Hepatocyte (in vitro differentiated cells): ENCODE data around the gene PLCD1. TPM values are rescaled to one million over a fixed set of nuclear protein-coding genes. Genes with fewer than 3 reads are reported as not detected.

Source experiments
- DNase-seq: peaks from one replicate; pipeline ENCODE4 v3.0.0-alpha.2; 2016; ENCODE audit warnings: low spot score
- H2AFZ ChIP-seq: fragments of 200-600 bp; sonication (generic); 2 replicates; pipeline ENCODE4 v1.6.0; 2016; ENCODE audit warnings: antibody characterized with exemption, mild to moderate bottlenecking
- H3K27ac ChIP-seq: fragments of 200-600 bp; sonication (generic); 2 replicates; pipeline ENCODE4 v1.5.1; 2016; ENCODE audit warnings: mild to moderate bottlenecking
- H3K27me3 ChIP-seq: fragments of 200-600 bp; sonication (generic); 2 replicates; pipeline ENCODE4 v1.6.1; 2016
- H3K36me3 ChIP-seq: fragments of 200-600 bp; sonication (generic); replicated peaks from 2 replicates; pipeline ENCODE4 v1.5.1; 2016; ENCODE audit warnings: low read depth; ENCODE audit not compliant: insufficient read depth
- H3K4me1 ChIP-seq: fragments of 200-600 bp; sonication (generic); 2 replicates; pipeline ENCODE4 v1.5.1; 2016; ENCODE audit warnings: mild to moderate bottlenecking, moderate library complexity; ENCODE audit not compliant: insufficient read depth
- H3K4me2 ChIP-seq: fragments of 200-600 bp; sonication (generic); 2 replicates; pipeline ENCODE4 v1.6.0; 2016
- H3K4me3 ChIP-seq: fragments of 200-600 bp; sonication (generic); 2 replicates; pipeline ENCODE4 v1.5.1; 2016; ENCODE audit warnings: mild to moderate bottlenecking
- H3K79me2 ChIP-seq: fragments of 200-600 bp; sonication (generic); 2 replicates; pipeline ENCODE4 v1.6.0; 2017; ENCODE audit warnings: mild to moderate bottlenecking
- H3K9me2 ChIP-seq: fragments of 200-600 bp; sonication (generic); replicated peaks from 2 replicates; pipeline ENCODE4 v1.6.0; 2017; ENCODE audit warnings: mild to moderate bottlenecking; ENCODE audit not compliant: insufficient read depth
- H3K9me3 ChIP-seq: fragments of 200-600 bp; sonication (generic); 2 replicates; pipeline ENCODE4 v1.5.1; 2016; ENCODE audit warnings: low read depth, mild to moderate bottlenecking
- H4K20me1 ChIP-seq: fragments of 200-600 bp; sonication (generic); 2 replicates; pipeline ENCODE4 v1.6.0; 2016; ENCODE audit warnings: mild to moderate bottlenecking; ENCODE audit not compliant: insufficient read depth, poor library complexity, severe bottlenecking
- EZH2 ChIP-seq: fragments of 200-600 bp; sonication (generic); IDR thresholded peaks from 2 replicates; pipeline ENCODE4 v1.6.1; 2016; ENCODE audit warnings: antibody characterized with exemption, mild to moderate bottlenecking, borderline replicate concordance
- EZH2phosphoT487 ChIP-seq: fragments of 200-600 bp; sonication (generic); IDR thresholded peaks from one replicate; pipeline ENCODE4 v1.6.1; 2018; ENCODE audit warnings: antibody characterized with exemption, mild to moderate bottlenecking, low read depth, moderate library complexity; ENCODE audit not compliant: unreplicated experiment, severe bottlenecking
- WGBS: methylation state at CpG from one replicate; pipeline ENCODE4 v1.1.6; 2016; ENCODE audit warnings: low lambda C conversion rate; ENCODE audit errors: missing lambda C conversion rate; 5-methylcytosine and 5-hydroxymethylcytosine counted together
- polyA plus RNA-seq: library from polyadenylated mRNA; unstranded; fragments of >200 nt; fragmentation: Nextera tagmentation; extraction: Ambion mirVana; gene quantifications from 2 replicates; pipeline ENCODE4 v1.2.1, GENCODE V29; 2016
- total RNA-seq: library from RNA; depleted of rRNA; stranded (reverse); fragments of >200 nt; gene quantifications from 2 replicates; pipeline ENCODE4 v1.2.3, GENCODE V29; 2014
- TF ChIP-seq, protein P1 (sequence below): fragments of 200-600 bp; sonication (generic); IDR thresholded peaks from 2 replicates; pipeline ENCODE4 v1.5.1; 2016; ENCODE audit warnings: antibody characterized with exemption, mild to moderate bottlenecking; ENCODE audit not compliant: poor library complexity

Gene PLCD1
- total and polyA plus RNA-seq, 2 experiments from 2014 or later = 21.7 to 22.6 TPM

DNA sequence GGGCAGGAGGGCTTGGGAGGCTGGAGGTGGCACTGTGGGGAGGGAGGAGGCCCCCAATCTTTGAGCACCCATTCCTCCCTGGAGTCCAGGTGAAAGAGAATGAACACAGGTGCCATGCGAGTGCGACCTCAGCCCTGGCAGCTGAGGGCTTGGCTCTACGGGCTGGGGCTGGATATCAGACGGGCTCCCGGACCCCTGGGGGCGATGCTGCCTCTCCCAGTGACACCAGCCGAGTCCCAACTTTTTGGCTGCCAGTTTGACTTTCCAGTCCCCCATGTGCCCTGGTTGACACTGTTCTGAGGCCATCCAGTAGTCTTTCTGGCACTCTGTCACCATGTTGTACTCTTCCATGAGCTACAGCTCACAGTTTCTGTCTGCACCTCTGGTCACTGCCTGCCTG is 37.6 kb downstream of the PLCD1 start:
- Histone ChIP-seq H3K79me2 (peaks cover 13% of the 10 kb centered on the region), H3K4me1 (peaks cover 54% of the 10 kb centered on the region), H3K27ac (peak overlapping the region; percentile 99), H3K9me2 (no peaks in the 10 kb centered on the region), H3K27me3 (no peaks in the 10 kb centered on the region), H3K9me3 (no peaks in the 10 kb centered on the region), H4K20me1 (no peaks in the 10 kb centered on the region), H3K36me3 (no peaks in the 10 kb centered on the region), H2AFZ (no peak overlapping the region), H3K4me2 (peak overlapping the region; percentile 67), H3K4me3 (no peak overlapping the region)
- 83% methylated on average over 7 of the region's 7 CpGs for WGBS
- TF ChIP-seq EZH2phosphoT487 (no peak), EZH2 (no peak)
- TF ChIP-seq, protein P1, sequence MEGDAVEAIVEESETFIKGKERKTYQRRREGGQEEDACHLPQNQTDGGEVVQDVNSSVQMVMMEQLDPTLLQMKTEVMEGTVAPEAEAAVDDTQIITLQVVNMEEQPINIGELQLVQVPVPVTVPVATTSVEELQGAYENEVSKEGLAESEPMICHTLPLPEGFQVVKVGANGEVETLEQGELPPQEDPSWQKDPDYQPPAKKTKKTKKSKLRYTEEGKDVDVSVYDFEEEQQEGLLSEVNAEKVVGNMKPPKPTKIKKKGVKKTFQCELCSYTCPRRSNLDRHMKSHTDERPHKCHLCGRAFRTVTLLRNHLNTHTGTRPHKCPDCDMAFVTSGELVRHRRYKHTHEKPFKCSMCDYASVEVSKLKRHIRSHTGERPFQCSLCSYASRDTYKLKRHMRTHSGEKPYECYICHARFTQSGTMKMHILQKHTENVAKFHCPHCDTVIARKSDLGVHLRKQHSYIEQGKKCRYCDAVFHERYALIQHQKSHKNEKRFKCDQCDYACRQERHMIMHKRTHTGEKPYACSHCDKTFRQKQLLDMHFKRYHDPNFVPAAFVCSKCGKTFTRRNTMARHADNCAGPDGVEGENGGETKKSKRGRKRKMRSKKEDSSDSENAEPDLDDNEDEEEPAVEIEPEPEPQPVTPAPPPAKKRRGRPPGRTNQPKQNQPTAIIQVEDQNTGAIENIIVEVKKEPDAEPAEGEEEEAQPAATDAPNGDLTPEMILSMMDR = no peak
- DNase-seq = no peak

GRCh38 chr3:37991109-37991508 is 38.3 kb downstream of the PLCD1 start:
- Histone ChIP-seq H3K9me3 (no peaks in the 10 kb centered on the region), H3K9me2 (no peaks in the 10 kb centered on the region), H4K20me1 (no peaks in the 10 kb centered on the region), H2AFZ (no peak overlapping the region), H3K4me3 (no peak overlapping the region), H3K27ac (peak overlapping the region; percentile 99), H3K4me1 (peaks cover 61% of the 10 kb centered on the region), H3K4me2 (peak overlapping the region; percentile 67), H3K79me2 (peaks cover 13% of the 10 kb centered on the region), H3K27me3 (no peaks in the 10 kb centered on the region), H3K36me3 (no peaks in the 10 kb centered on the region)
- peak; percentile 40 for DNase-seq
- no peak for TF ChIP-seq EZH2
- TF ChIP-seq, protein P1 = no peak
- TF ChIP-seq EZH2phosphoT487 = no peak
- WGBS = 58% methylated on average over 5 of the region's 6 CpGs

GRCh38 chr3:37990527-37990926 is 38.9 kb downstream of the PLCD1 start, which contains the start of gene VILL:
VILL (plus strand) TSS chr3:37990786; CDS start chr3:37993673, 2,887 bp downstream.
- Histone ChIP-seq H3K4me1 (peaks cover 67% of the 10 kb centered on the region), H3K27ac (peak within 1 kb of the TSS; percentile 99)
- DNase-seq = peak; percentile 39

More at GRCh38 chr3:37990527-37990926, 38.9 kb downstream of the PLCD1 start, which contains the start of gene VILL:
- no peak for TF ChIP-seq EZH2
- TF ChIP-seq, protein P1 = no peak
- no peak for TF ChIP-seq EZH2phosphoT487
- Histone ChIP-seq H3K9me3 (no peaks in the 10 kb centered on the region), H3K79me2 (peaks cover 13% of the 10 kb centered on the region), H2AFZ (no peak within 1 kb of the TSS), H4K20me1 (no peaks in the 10 kb centered on the region), H3K4me3 (no peak within 1 kb of the TSS), H3K4me2 (peak within 1 kb of the TSS; percentile 67), H3K9me2 (no peaks in the 10 kb centered on the region), H3K36me3 (no peaks in the 10 kb centered on the region), H3K27me3 (no peaks in the 10 kb centered on the region)
- WGBS = 68% methylated on average over 10 of the region's 10 CpGs
